Measurements from ENCODE around the gene ZNF436. TPM values are rescaled to one million over a fixed set of nuclear protein-coding genes. Genes with fewer than 3 reads are reported as not detected.

ZNF436 gene
- total and polyA plus RNA-seq, 9 of the 15 experiments (the other 6 are each of a cell fraction or from before 2014, with no cell fraction given), result 2.1 to 11.3 (median 6.8) TPM

GRCh38 chr1:23403735-23404486 is 34.3 kb upstream of the ZNF436 start (continued):
- TF ChIP-seq KHSRP (IDR thresholded peaks at IDR 0.05) (no peak), KDM2B (CRISPR knock-in tag; IDR thresholded peaks at IDR 0.05) (no peak), ZFX (CRISPR knock-in tag; IDR thresholded peaks at IDR 0.05) (peak; percentile 33; the same call in 1 of the 2 replicates), ZNF347 (CRISPR knock-in tag; IDR thresholded peaks at IDR 0.05; ENCODE audit: low read depth) (no peak), CBX8 (IDR thresholded peaks at IDR 0.05; ENCODE audit: borderline replicate concordance, extremely low read depth, low read depth, low read length, poor library complexity, severe bottlenecking) (no peak), TFAM (CRISPR knock-in tag; conservative IDR thresholded peaks at IDR 0.05) (no peak), ZNF668 (CRISPR knock-in tag; IDR thresholded peaks at IDR 0.05) (no peak), ZBED1 (IDR thresholded peaks at IDR 0.05) (0 out of 2 replicates have a peak, but pooled peaks have one; percentile 29), NFE2 (IDR thresholded peaks at IDR 0.05; ENCODE audit: low read depth) (no peak), NBN (IDR thresholded peaks at IDR 0.05; ENCODE audit: low read depth) (peak; percentile 50; the same call in 1 of the 2 replicates), RREB1 (CRISPR knock-in tag; IDR thresholded peaks at IDR 0.05) (no peak), ZNF121 (CRISPR knock-in tag; conservative IDR thresholded peaks at IDR 0.05) (no peak)
- TF ChIP-seq, protein P1, sequence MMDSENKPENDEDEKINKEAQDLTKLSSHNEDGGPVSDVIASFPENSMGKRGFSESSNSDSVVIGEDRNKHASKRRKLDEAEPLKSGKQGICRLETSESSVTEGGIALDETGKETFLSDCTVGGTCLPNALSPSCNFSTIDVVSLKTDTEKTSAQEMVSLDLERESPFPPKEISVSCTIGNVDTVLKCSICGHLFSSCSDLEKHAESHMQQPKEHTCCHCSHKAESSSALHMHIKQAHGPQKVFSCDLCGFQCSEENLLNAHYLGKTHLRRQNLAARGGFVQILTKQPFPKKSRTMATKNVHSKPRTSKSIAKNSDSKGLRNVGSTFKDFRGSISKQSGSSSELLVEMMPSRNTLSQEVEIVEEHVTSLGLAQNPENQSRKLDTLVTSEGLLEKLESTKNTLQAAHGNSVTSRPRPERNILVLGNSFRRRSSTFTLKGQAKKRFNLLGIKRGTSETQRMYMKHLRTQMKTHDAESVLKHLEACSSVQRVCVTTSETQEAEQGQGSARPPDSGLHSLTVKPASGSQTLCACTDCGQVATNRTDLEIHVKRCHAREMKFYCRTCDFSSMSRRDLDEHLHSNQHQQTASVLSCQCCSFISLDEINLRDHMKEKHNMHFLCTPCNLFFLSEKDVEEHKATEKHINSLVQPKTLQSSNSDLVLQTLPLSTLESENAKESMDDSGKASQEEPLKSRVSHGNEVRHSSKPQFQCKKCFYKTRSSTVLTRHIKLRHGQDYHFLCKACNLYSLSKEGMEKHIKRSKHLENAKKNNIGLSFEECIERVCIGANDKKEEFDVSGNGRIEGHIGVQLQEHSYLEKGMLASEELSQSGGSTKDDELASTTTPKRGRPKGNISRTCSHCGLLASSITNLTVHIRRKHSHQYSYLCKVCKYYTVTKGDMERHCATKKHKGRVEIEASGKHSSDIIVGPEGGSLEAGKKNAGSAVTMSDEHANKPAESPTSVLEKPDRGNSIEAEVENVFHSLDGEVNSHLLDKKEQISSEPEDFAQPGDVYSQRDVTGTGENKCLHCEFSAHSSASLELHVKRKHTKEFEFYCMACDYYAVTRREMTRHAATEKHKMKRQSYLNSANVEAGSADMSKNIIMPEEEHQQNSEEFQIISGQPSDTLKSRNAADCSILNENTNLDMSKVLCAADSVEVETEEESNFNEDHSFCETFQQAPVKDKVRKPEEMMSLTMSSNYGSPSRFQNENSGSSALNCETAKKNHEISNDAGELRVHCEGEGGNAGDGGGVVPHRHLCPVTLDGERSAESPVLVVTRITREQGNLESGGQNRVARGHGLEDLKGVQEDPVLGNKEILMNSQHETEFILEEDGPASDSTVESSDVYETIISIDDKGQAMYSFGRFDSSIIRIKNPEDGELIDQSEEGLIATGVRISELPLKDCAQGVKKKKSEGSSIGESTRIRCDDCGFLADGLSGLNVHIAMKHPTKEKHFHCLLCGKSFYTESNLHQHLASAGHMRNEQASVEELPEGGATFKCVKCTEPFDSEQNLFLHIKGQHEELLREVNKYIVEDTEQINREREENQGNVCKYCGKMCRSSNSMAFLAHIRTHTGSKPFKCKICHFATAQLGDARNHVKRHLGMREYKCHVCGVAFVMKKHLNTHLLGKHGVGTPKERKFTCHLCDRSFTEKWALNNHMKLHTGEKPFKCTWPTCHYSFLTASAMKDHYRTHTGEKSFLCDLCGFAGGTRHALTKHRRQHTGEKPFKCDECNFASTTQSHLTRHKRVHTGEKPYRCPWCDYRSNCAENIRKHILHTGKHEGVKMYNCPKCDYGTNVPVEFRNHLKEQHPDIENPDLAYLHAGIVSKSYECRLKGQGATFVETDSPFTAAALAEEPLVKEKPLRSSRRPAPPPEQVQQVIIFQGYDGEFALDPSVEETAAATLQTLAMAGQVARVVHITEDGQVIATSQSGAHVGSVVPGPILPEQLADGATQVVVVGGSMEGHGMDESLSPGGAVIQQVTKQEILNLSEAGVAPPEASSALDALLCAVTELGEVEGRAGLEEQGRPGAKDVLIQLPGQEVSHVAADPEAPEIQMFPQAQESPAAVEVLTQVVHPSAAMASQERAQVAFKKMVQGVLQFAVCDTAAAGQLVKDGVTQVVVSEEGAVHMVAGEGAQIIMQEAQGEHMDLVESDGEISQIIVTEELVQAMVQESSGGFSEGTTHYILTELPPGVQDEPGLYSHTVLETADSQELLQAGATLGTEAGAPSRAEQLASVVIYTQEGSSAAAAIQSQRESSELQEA (IDR thresholded peaks at IDR 0.05; ENCODE audit: low read depth), result no peak
